HepG2 (cell line): Measurements from ENCODE around the gene CRYBA2. TPM values are rescaled to one million over a fixed set of nuclear protein-coding genes. Genes with fewer than 3 reads are reported as not detected.

Experiments
- ATAC-seq: fragments of 200-7000 bp; cut with Tn5 transposase; 3 replicates; pipeline ENCODE4 v1.9.1; 2020; ENCODE audit warnings: mild to moderate bottlenecking, moderate library complexity
- BruUV-seq: library from RNA; stranded (reverse); fragments of 400-500 nt; replicated peaks from 2 replicates; lab custom pipeline; 2021; lab: Mats Ljungman, UMichigan
- CTCF ChIA-PET: fragments of 300-600 bp; formaldehyde crosslinking; extraction: SDS; loops from one replicate; lab custom pipeline; 2021; ENCODE audit warnings: low total read pairs, inconsistent platforms, low intra/inter-chr PET ratio; lab: Yijun Ruan, JAX
- POLR2A ChIA-PET: fragments of 350-600 bp; sonication (Branson Sonifier 250); formaldehyde crosslinking; loops from one replicate; lab custom pipeline; 2020; ENCODE audit warnings: antibody characterized with exemption, inconsistent platforms; lab: Yijun Ruan, JAX
- DNase-seq: peaks from one replicate; pipeline ENCODE4 v3.0.0-alpha.2; 2015; ENCODE audit warnings: low spot score
- FAIRE-seq: peaks from 3 replicates; lab custom pipeline; 2011; peaks lifted over from hg19 to GRCh38; lab: Jason Lieb, UNC
- H2AFZ ChIP-seq: one replicate; pipeline ENCODE4 v1.6.1; 2011; ENCODE audit warnings: low read length, inconsistent platforms
- H3K27ac ChIP-seq: fragments of 300-600 bp; 3 replicates; pipeline ENCODE4 v1.8.0; 2011; ENCODE audit warnings: mixed run types, mild to moderate bottlenecking, mixed read lengths, low read length, inconsistent platforms; ENCODE audit not compliant: insufficient read depth; ENCODE audit errors: extremely low read length
- H3K27me3 ChIP-seq, 2 experiments: fragments of 200-600 bp in 1 of 2; 2 replicates in 1 of 2; 3 replicates in 1 of 2; pipeline versions ENCODE4 v1.6.0 to v1.8.0; 2011; ENCODE audit warnings: low read length in 2 of 2, mild to moderate bottlenecking in 2 of 2, moderate library complexity in 2 of 2, inconsistent platforms in 1 of 2; ENCODE audit not compliant: insufficient read depth in 2 of 2, control insufficient read depth in 1 of 2
- H3K36me3 ChIP-seq, 2 experiments: fragments of 200-600 bp in 1 of 2; replicated peaks in 1 of 2; 2 replicates in 1 of 2; 3 replicates in 1 of 2; pipeline versions ENCODE4 v1.5.1 to v1.8.0; 2011; ENCODE audit warnings: low read length in 2 of 2, inconsistent platforms in 1 of 2; ENCODE audit not compliant: insufficient read depth in 2 of 2, control insufficient read depth in 1 of 2
- H3K4me1 ChIP-seq: 2 replicates; pipeline ENCODE4 v1.5.1; 2012; ENCODE audit warnings: low read length, inconsistent platforms; ENCODE audit not compliant: insufficient read depth
- H3K4me2 ChIP-seq: 2 replicates; pipeline ENCODE4 v1.6.0; 2011; ENCODE audit warnings: low read depth, low read length, inconsistent platforms
- H3K4me3 ChIP-seq, 3 experiments: fragments of 200-600 bp in 1 of 3; sonication (generic), shearing (Covaris generic) in 1 of 3; replicated peaks in 1 of 3; 2 replicates each; pipeline ENCODE4 v1.5.1; 2011 to 2016; ENCODE audit warnings: low read length in 3 of 3, inconsistent platforms in 2 of 3, low read depth in 2 of 3, mild to moderate bottlenecking in 2 of 3, control low read depth in 1 of 3, mixed read lengths in 1 of 3; ENCODE audit not compliant: insufficient read depth in 1 of 3
- H3K79me2 ChIP-seq: one replicate; pipeline ENCODE4 v1.6.1; 2011; ENCODE audit warnings: low read length, inconsistent platforms; ENCODE audit not compliant: insufficient read depth
- H3K9ac ChIP-seq: 2 replicates; pipeline ENCODE4 v1.6.0; 2011; ENCODE audit warnings: mild to moderate bottlenecking, low read depth, low read length, inconsistent platforms; ENCODE audit not compliant: insufficient read depth
- H3K9me3 ChIP-seq: 2 replicates; pipeline ENCODE4 v1.5.1; 2012; ENCODE audit warnings: mild to moderate bottlenecking, low read length
- H4K20me1 ChIP-seq: 2 replicates; pipeline ENCODE4 v1.6.0; 2011; ENCODE audit warnings: inconsistent platforms, mild to moderate bottlenecking, low read length, moderate library complexity; ENCODE audit not compliant: insufficient read depth
- ELK4 ChIP-seq: sonication (generic); formaldehyde crosslinking; IDR thresholded peaks from 2 replicates; pipeline ENCODE4 v1.9.0; 2021; ENCODE audit warnings: missing genetic modification reagents, borderline replicate concordance
- FOXA1 ChIP-seq, 2 experiments: fragments of 450-650 bp in 1 of 2; sonication (generic) in 1 of 2; formaldehyde crosslinking in 1 of 2; IDR thresholded peaks; 2 replicates each; pipeline versions ENCODE4 v1.4.0 to v1.6.1; 2016 to 2020; ENCODE audit warnings: missing genetic modification reagents in 1 of 2
- MAX ChIP-seq: IDR thresholded peaks from 2 replicates; pipeline ENCODE4 v1.6.1; 2012; ENCODE audit warnings: inconsistent platforms
- MEF2D ChIP-seq: sonication (generic); formaldehyde crosslinking; IDR thresholded peaks from 2 replicates; pipeline ENCODE4 v1.5.1; 2020; ENCODE audit warnings: mild to moderate bottlenecking, missing genetic modification reagents
- ZBTB25 ChIP-seq: IDR thresholded peaks from 2 replicates; pipeline ENCODE4 v1.6.1; 2018; ENCODE audit warnings: missing genetic modification reagents
- ZMAT3 ChIP-seq: sonication (generic); formaldehyde crosslinking; conservative IDR thresholded peaks from 2 replicates; pipeline ENCODE4 v1.7.0; 2021; ENCODE audit warnings: missing genetic modification reagents
- ZNF143 ChIP-seq: sonication (generic); formaldehyde crosslinking; IDR thresholded peaks from 2 replicates; pipeline ENCODE4 v1.4.0; 2020; ENCODE audit warnings: missing genetic modification reagents
- WGBS: methylation state at CpG from one replicate; pipeline ENCODE4 v1.1.6; 2017; ENCODE audit warnings: low lambda C conversion rate; 5-methylcytosine and 5-hydroxymethylcytosine counted together
- in situ Hi-C: cut with HindIII; loops from 2 replicates; pipeline ENCODE4 v1.10.0; 2017; ENCODE audit warnings: low pct_unique_long_range_greater_than_20kb; ENCODE audit not compliant: extremely low pct_ligation_motif_present
- intact Hi-C: fragments of 100-400 bp; cut with micrococcal nuclease; formaldehyde crosslinking; loops from one replicate; pipeline ENCODE4 v1.10.0; 2022; ENCODE audit not compliant: unreplicated experiment
- polyA plus RNA-seq, 8 experiments: library from polyadenylated mRNA; depleted of rRNA in 3 of 8; stranded (reverse) in 7 of 8; unstranded in 1 of 8; fragments of >200 nt; fragmentation: Illumina TruSeq in 4 of 8; extraction: Trizol in 4 of 8; gene quantifications; 2 replicates each; pipeline versions ENCODE4 v1.2.1 to v1.2.3, GENCODE V29; 2011 to 2016; ENCODE audit warnings: low read depth in 4 of 8, missing spikeins in 1 of 8, mixed read lengths in 1 of 8; ENCODE audit not compliant: insufficient read depth in 1 of 8
- total RNA-seq, 5 experiments: library from RNA; depleted of rRNA; stranded (reverse); fragments of >200 nt; fragmentation: Illumina TruSeq; extraction: Trizol; gene quantifications; 2 replicates each; pipeline ENCODE4 v1.2.3, GENCODE V29; 2016; ENCODE audit warnings: low read depth in 1 of 5
- TF ChIP-seq, protein P1 (sequence below): sonication (generic); formaldehyde crosslinking; IDR thresholded peaks from 2 replicates; pipeline ENCODE4 v1.9.0; 2022; ENCODE audit warnings: missing genetic modification reagents, mild to moderate bottlenecking, borderline replicate concordance
- TF ChIP-seq, protein P2 (sequence below): sonication (generic); formaldehyde crosslinking; IDR thresholded peaks from 2 replicates; pipeline ENCODE4 v1.4.0; 2020; ENCODE audit warnings: mild to moderate bottlenecking, missing genetic modification reagents
- TF ChIP-seq, protein P3 (sequence below): sonication (generic); formaldehyde crosslinking; IDR thresholded peaks from 2 replicates; pipeline ENCODE4 v1.4.0; 2020; ENCODE audit warnings: missing genetic modification reagents

The CRYBA2 gene
- total and polyA plus RNA-seq, 2 of the 13 experiments (the other 11 are each of a cell fraction or from before 2014, with no cell fraction given), result not detected

DNA sequence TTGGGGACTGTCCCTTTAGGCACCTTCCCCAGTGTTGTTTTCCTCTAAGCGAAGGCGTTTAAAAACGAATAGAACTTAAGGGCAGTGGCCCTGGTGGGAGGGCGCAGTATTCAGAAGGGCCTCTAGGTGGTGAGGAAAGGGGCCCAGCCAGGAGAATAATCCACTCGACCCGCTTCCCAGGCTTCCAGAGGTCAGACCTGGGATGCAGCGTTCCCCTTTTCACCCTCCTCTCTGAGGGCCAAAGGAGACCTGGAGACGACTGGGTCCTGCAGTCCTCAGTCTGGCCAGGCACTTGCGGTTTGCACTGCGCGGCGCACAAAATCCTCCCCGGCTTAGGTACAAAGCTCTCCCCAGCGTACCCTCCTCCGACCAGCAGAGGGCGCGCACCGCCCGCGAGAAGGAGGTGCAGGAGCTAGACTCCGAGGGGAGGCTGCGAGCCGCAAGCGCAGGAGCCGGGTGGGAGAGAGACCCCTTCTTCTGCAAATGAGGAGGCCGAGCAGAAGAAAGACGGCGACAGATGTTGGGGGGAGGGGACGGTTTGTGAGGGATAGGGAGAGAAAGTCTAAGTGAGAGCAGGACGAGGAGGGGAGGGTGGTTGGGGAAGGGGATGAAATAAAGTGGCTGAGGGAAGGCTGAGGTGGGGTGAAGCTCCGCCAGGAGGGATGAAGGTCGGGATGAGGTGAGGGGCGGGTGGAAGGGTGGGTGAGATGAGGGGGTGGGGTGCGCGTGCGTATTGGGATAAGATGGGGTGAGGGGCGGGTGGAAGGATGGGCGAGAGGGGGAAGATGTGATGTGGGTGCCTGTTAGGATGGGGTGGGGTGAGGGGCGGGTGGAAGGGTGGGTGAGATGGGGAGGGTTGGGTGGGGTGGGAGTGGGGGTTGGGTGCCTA, 13.1 kb downstream of the CRYBA2 start:
- peaks cover 10% of the 10 kb centered on the region; the same call in 1 of the 2 replicates for H4K20me1 ChIP-seq
- peaks cover 11% of the 10 kb centered on the region; the same call in 1 of the 2 replicates for H3K4me1 ChIP-seq
- peak overlapping the region; percentile 34 to 64 (median 42); a peak in 5 of 6 replicates for H3K4me3 ChIP-seq
- POLR2A ChIA-PET, result interaction anchor here (1.0 kb wide), 1 partner anchor 21 kb away, joined by 3 read pairs; no protein-coding TSS in a partner anchor
- H3K27me3 ChIP-seq, result peaks cover 31 to 64% of the 10 kb centered on the region in 2 experiments
- ATAC-seq (peak; percentile 93), DNase-seq (peak; percentile 66), FAIRE-seq (peak; percentile 81)
- H3K4me2 ChIP-seq, result peak overlapping the region; percentile 95
- H3K9ac ChIP-seq, result no peak overlapping the region
- H2AFZ ChIP-seq, result peak overlapping the region; percentile 52
- H3K27ac ChIP-seq, result no peak overlapping the region
- no peaks in the 10 kb centered on the region for H3K79me2 ChIP-seq
- BruUV-seq, result no TSS peak
- H3K36me3 ChIP-seq, result no peaks in the 10 kb centered on the region
- in situ Hi-C loops, result no loop called here
- WGBS, result 10% methylated on average over 39 of the region's 39 CpGs
- H3K9me3 ChIP-seq, result no peaks in the 10 kb centered on the region
- CTCF ChIA-PET, result interaction anchor here (0.7 to 1.5 kb wide), 4 partner anchors 12 to 175 kb away, joined by 3 to 9 read pairs (median 5); no protein-coding TSS in a partner anchor
- intact Hi-C loops, result loop anchor here (10.0 kb wide), 1 partner anchor 115 kb away; no protein-coding TSS in a partner anchor
- TF ChIP-seq, protein P1, sequence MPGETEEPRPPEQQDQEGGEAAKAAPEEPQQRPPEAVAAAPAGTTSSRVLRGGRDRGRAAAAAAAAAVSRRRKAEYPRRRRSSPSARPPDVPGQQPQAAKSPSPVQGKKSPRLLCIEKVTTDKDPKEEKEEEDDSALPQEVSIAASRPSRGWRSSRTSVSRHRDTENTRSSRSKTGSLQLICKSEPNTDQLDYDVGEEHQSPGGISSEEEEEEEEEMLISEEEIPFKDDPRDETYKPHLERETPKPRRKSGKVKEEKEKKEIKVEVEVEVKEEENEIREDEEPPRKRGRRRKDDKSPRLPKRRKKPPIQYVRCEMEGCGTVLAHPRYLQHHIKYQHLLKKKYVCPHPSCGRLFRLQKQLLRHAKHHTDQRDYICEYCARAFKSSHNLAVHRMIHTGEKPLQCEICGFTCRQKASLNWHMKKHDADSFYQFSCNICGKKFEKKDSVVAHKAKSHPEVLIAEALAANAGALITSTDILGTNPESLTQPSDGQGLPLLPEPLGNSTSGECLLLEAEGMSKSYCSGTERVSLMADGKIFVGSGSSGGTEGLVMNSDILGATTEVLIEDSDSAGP, result 0 out of 2 replicates have a peak, but pooled peaks have one; percentile 42
- TF ChIP-seq MAX (0 out of 2 replicates have a peak, but pooled peaks have one; percentile 17), ELK4 (CRISPR knock-in tag) (no peak), ZMAT3 (CRISPR knock-in tag) (no peak), ZBTB25 (CRISPR knock-in tag) (peak; percentile 34; the same call in 1 of the 2 replicates), FOXA1 (IDR thresholded peaks at IDR 0.05) (no peak), FOXA1 (CRISPR knock-in tag; IDR thresholded peaks at IDR 0.05) (peak; percentile 15; the same call in 1 of the 2 replicates), ZNF143 (CRISPR knock-in tag) (no peak), MEF2D (no peak)
- TF ChIP-seq, protein P2, sequence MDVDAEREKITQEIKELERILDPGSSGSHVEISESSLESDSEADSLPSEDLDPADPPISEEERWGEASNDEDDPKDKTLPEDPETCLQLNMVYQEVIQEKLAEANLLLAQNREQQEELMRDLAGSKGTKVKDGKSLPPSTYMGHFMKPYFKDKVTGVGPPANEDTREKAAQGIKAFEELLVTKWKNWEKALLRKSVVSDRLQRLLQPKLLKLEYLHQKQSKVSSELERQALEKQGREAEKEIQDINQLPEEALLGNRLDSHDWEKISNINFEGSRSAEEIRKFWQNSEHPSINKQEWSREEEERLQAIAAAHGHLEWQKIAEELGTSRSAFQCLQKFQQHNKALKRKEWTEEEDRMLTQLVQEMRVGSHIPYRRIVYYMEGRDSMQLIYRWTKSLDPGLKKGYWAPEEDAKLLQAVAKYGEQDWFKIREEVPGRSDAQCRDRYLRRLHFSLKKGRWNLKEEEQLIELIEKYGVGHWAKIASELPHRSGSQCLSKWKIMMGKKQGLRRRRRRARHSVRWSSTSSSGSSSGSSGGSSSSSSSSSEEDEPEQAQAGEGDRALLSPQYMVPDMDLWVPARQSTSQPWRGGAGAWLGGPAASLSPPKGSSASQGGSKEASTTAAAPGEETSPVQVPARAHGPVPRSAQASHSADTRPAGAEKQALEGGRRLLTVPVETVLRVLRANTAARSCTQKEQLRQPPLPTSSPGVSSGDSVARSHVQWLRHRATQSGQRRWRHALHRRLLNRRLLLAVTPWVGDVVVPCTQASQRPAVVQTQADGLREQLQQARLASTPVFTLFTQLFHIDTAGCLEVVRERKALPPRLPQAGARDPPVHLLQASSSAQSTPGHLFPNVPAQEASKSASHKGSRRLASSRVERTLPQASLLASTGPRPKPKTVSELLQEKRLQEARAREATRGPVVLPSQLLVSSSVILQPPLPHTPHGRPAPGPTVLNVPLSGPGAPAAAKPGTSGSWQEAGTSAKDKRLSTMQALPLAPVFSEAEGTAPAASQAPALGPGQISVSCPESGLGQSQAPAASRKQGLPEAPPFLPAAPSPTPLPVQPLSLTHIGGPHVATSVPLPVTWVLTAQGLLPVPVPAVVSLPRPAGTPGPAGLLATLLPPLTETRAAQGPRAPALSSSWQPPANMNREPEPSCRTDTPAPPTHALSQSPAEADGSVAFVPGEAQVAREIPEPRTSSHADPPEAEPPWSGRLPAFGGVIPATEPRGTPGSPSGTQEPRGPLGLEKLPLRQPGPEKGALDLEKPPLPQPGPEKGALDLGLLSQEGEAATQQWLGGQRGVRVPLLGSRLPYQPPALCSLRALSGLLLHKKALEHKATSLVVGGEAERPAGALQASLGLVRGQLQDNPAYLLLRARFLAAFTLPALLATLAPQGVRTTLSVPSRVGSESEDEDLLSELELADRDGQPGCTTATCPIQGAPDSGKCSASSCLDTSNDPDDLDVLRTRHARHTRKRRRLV, result no peak
- TF ChIP-seq, protein P3, sequence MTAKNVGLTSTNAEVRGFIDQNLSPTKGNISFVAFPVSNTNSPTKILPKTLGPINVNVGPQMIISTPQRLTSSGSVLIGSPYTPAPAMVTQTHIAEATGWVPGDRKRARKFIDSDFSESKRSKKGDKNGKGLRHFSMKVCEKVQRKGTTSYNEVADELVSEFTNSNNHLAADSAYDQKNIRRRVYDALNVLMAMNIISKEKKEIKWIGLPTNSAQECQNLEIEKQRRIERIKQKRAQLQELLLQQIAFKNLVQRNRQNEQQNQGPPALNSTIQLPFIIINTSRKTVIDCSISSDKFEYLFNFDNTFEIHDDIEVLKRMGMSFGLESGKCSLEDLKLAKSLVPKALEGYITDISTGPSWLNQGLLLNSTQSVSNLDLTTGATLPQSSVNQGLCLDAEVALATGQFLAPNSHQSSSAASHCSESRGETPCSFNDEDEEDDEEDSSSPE (CRISPR knock-in tag), result no peak
